H4 (cell line): Measurements from ENCODE around the gene NEBL. TPM values are rescaled to one million over a fixed set of nuclear protein-coding genes. Genes with fewer than 3 reads are reported as not detected.

ENCODE experiments used
- DNase-seq: peaks from one replicate; pipeline ENCODE4 v3.0.0-alpha.2; 2015; ENCODE audit warnings: low spot score
- total RNA-seq: library from RNA; depleted of rRNA; stranded (reverse); fragments of >200 nt; shearing (Covaris generic); gene quantifications from 2 replicates; pipeline ENCODE4 v1.2.3, GENCODE V29; 2014

NEBL gene
- total RNA-seq, 1 experiment from 2014 or later: 0.17 TPM

DNA sequence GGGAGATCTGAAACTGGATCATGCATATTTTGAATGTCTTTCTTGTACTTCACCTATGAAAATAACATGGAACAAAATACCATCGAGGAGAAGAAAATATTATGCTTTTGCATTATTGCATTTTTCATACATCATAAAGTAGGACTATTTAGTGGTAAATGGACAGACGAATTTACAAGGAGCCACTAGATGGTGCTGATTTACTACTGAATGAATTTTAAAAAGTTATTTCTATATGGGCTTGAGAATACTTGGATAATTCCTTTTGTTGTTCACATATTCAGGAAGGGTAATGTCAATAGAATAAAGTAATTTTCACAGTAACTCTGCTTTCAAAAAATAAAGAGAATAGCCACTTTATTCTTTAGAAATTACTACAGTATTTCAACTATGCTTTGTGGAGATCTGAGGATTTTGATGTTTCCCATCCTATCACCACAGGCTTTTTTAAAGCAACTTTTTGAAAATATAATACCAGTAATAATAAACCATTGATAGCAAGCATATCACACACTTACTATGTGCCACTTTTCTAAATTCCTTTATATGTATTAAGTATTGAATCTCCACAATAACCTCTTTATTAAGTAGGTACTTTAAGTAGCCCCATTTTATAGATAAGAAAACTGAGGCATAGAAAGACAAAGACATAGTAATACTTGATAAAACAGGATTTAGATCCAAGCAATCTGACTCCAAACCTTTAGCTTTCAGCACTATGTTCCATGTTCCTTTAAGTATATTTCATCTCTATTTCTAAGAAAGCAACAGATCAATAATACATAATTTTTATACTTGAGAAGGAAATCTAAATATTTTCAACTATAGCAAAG lies 38.6 kb downstream of the NEBL start:
- DNase-seq: peak; percentile 6

DNA sequence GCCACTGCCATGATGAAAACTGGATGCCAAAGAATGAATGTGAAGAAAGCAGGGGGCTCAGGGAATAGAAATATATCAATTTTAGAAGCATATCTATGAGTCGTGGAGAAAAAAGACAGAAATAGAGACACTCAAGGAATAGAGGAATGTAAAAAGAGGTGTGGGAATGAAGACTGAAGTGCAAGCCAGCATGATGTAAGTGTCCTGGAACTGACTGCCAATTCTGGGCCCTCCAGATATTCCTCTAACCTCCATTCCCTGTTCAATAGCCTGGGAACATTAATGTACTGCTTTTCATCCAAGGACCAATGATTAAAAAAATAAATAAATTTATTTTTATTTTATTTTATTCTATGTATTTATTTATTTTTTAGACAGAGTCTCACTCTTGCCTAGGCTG lies 40.6 kb downstream of the NEBL start:
- DNase-seq: no peak

DNA sequence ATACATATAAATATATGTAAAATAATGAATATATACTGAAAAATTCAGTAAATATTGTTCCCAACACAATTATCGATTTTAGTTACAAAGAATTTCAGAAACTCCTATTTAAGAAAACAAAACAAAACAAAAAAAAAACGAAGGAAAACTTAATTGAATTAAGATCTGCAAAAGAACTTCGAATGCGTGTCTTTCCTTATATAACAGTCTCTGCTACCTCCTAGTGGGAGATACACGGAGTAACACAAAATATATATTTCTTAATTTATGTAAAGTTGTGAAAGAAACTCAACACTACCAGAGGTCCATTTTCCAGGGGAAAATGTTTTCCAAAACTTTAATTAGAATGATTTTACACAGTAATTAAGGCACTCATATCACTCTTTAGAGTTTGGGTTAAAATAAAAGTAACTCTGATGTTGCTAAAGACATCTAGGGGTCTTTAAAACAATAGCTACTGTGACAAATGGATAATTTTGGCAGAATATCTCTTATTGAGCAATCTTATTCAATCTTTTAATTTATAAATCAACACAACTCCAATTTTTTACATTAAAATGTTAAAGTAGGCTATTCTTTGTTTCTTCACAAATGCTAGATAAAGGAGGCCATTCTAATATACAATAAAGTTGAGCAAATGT lies 41.6 kb downstream of the NEBL start:
- peak; percentile 20 for DNase-seq

DNA sequence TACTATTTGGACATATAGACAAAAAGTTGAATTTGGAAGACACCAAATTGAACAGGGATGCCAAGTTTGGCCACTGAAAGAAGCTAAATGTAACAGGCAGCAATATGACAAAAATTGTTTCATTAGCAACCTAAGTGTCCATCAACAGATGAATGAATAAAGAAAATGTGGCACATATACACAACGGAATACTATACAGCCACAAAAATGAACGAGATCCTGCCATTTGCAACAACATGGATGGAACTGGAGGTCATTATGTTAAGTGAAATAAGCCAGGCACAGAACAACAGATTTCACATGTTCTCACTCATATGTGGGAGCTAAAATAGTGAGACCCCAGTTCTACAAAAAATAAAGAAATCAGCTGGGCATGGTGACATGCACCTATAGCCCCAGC lies 43.8 kb downstream of the NEBL start:
- DNase-seq: no peak

DNA sequence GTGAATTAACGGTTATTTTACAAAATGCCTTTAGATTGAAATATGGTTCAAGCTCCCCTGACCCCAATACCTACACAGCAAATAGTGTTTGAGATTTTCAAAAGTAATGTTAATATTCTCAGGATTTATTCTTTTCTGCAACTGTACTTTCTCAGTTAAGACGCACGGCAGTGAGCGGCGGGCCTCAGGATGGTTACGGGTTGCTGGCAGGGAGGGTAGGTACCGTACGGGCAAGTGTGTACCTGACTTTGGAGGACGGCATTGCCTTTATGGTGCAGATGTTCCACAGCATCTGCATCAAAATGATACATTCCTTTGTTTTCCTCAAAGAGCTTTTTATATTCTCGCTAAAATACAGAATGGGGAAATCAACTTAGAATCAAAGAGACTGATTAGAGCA lies 44.8 kb downstream of the NEBL start:
- DNase-seq: no peak

DNA sequence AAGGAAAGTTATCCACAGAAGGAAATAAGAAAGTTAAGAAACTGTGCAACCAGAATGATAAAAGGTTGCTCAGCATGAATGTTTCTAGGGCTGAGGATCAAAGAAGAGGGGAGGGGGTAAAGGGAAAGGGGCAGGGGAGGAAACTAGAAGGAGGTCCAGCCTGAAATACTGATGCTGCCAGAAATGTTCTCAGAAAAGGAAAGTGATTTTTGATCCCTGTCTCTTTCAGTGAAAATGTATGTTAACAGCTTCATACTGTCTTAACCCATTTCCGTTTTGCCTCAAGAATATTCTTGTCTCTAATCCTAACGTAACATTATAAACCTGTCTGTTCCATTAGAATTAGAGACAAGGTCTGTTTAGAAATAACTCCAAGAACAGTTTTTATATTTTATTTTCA lies 49.6 kb downstream of the NEBL start:
- no peak for DNase-seq

DNA sequence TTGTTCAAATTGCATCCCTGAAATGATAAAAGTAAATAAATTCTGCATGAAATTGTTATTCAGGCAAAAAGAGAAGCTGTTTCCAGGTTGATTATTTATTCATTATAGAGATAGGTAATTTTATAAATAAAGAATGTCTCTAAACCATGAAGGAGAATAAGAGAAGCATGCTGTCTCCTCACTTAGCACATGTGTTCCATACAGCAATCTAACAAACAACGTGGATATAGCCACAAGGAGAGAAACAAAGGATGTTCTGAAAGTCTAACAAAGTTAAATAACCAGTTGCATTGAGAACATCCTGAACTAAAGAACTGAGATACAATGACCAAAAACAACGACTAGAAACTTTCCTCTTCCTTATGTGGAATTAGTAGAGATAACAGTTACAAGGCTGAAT lies 50.8 kb downstream of the NEBL start:
- no peak for DNase-seq

DNA sequence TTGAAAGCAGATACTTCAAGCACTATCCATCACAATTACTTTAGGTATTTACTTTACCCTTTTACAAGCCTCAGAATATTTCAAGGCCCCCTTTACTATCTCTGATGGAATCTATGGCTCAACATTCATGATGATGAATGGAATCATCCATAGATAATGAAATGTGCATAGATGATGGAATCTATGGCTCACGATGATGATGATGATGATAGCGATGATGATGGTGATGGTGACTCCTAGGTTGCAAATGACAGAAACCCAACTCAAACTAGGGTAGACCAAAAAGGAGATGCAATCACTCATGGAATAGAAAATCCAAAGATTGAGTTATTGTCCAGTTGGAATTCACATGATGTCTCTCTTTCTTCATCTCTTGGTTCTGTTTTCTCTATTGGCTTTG lies 55.7 kb downstream of the NEBL start:
- no peak for DNase-seq

DNA sequence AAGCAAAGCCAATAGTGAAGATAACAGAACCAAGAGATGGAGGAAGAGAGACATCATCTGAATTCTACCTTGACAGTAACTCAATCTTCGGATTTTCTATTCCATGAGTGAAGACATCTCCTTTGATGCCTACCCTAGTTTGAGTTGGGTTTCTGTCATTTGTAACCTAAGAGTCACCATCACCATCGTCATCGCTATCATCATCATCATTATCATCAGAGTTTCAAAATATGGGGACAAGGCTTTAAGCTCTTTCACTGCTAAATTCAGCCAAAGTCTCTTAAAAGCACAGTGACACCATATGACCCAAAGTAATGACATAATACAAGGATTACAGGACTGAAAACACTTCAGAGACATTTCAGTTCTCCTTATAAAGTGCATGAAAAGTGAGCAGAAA lies 57.2 kb downstream of the NEBL start:
- DNase-seq: no peak

DNA sequence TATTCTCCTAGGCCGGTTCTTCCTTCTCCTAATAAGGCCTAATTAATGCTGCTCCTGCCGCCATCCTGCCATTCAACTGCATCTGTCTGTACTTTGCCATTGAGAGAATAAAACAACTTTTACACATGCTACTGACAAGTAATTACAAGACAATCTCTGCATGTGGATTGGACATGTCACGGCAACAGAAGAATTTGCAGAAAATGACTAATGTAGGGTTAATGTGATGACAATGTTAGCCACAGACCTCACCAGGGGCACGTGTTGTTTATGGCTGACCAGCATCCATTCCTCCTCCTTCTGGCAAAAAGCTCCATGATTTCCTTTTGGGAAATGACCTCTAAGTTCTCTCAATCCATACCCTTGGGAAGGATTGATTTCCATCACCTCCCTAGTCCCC lies 58.0 kb downstream of the NEBL start:
- peak; percentile 5 for DNase-seq

DNA sequence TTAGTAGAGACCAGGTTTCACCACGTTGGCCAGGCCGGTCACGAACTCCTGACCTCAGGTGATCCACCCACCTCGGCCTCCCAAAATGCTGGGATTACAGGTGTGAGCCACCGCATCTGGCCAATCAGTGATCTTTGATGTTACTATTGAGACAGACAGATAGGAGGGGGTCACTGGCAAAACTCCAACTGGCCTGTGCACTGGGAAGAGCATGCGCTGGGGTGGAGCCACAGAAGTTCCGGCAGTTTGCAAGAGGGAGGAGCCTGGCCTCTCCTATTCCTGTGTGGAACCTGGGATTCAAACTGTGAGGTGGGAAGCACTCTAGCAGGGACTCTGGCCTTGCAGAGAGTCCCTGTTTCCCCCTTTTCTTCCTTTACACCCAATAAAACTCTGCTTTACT lies 60.7 kb downstream of the NEBL start:
- DNase-seq: no peak

DNA sequence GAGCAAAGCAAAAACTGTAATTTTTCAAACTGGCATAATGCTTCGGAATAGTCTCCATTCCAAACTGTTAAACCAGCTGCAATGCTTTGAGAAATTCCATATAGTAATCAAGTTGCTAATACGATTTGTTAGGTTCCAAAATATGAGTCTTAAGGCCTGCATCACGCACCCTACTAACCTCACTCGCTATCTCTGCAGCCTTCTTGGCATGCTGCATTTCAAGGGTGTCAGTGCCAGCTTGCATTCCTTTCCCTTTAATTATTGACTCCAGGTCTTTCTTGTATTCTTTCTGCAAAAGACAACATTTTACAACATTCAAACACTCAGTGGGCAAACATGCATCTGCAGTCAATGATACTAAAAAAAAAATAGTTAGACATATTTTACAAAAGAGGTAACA lies 61.8 kb downstream of the NEBL start:
- no peak for DNase-seq

DNA sequence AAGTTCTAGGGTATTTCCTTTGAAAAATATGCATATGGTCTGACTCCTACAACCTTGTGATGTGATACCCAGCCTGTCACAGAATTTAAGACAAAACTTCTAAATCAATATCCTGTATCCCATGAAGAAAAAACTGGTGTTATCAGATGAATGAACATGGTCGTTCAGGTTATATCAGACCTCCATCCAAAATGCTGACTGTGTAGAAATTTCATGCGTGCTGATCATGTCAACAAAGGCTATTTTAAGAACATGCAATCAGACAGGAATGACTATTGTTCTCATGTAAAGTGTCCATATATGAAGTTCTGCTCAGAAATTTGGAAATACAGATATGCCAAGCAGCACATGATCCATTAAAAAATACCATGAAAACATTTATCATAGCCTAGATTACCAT lies 62.3 kb downstream of the NEBL start:
- DNase-seq: no peak

DNA sequence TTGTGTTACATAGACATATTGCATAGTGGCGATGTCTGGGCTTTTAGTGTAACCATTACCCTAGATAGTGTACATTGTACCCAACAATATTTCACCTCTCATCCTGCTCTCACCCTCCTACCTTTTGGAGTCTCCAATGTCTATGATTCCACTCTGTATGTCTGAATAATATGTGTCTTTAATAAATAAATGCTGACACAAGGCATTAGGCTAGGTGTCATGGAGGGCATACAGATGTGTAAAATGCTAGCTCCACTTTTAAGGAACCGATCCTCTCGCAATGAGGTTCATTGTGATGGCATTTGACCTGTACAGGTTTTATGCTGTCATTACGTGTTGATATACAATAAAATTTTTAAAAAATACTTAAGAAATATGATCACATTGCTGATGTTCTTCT lies 74.3 kb downstream of the NEBL start:
- no peak for DNase-seq

DNA sequence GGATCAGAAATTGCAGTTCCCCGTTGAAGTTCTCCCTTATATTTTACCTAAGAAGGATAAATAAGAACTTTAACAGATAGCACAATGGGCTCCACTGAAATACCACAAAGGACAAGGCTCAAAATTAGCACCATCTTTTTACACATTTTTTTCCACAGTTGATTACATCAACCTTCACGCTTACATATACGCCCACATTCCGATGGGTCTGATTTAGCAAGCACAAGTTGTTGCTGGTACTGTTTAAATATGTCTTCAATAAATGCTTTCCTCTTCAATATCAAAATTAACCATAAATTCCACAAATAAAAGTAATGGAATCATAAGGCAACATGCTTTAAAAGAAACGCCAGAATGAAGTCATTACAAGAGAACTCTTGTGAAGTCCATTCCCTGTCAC lies 79.5 kb downstream of the NEBL start:
- DNase-seq: no peak

DNA sequence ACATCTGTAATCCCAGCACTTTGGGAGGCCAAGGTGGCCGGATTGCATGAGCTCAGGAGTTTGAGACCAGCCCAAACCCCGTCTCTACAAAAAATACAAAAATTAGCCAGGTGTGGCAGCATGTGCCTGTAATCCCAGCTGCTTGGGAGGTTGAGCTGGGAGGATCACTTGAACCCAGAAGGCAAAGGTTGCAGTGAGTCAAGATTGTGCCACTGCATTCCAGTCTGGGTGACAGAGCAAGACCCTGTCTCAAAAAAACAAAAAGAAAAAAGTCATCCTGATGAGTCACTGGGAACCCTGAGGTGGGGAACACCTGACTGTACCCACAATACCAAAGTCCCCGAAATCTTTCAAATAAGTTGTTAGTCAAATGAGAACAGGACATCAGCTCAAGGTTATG lies 80.0 kb downstream of the NEBL start:
- no peak for DNase-seq

DNA sequence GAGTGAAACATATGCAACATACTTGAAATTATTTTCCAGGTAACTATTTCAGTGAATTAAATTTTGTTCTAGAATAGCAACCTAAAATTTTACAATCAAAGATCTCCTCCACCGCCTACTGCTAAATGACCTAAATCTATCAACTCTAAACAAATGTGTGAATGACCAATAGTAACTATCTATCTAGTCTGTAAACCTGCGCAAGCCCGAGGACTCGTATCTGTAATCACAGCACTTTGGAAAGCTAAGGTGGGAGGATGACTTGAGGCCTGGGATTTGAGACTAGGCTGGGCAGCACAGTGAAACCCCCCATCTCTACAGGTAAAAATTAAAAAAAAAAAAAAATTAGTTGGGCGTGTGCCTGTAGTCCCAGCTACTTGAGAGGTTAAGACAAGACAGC lies 83.0 kb downstream of the NEBL start:
- DNase-seq: no peak

DNA sequence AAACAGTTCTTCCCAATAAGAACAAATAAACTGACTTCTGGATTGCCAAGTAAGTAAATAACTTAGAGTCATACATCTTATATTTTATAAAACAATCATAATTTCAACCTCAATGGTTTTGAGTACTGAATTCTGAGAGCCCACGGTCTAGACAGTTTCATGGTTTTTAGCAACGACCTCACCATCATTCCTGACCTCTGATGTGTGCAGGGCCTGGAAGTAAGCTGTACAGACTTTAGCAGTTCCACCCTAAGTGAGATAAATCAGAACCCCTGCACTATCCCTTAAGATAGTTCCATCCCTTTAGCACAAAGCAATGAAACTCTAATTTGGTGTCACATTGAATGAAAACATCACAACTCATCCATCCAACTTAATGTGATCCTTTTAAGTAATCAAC lies 86.0 kb downstream of the NEBL start:
- DNase-seq: no peak

DNA sequence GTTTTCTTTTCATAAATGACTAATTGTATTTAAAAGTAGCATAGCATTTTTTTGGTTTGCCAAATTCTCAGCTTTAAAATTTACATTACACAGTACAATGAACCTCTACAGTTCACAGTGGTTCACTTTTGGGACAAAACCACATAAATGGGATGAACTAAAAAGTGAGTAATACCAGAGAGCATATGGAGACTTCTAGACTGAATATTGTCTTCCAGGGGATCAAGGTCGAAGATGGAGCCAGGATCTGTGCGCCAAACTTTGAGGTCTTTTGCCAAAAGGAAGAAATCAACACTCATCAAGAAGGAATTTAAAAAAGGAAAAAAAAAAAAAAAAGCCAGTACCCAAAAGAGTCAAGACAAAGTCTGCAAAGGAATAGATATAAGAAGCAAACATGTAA lies 87.5 kb downstream of the NEBL start:
- DNase-seq: no peak

DNA sequence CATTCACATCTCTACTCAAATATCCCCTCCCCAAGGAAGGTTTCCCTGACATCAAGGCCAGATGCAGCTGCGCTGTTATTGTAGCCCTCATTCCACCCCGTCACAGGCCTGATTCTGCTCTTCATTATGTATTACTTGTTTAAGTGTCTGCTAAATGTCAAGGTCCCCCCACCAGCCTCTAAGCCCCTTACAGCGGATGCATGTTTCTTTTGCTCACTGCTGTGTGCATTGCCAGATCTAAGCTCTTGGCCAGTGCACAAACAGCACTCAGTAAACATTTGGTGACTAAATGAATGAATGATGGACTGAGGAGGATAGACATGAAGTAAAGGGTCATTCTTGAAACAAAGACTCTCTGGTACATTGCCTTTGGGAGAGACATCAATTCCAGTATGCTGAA lies 90.6 kb downstream of the NEBL start:
- no peak for DNase-seq

DNA sequence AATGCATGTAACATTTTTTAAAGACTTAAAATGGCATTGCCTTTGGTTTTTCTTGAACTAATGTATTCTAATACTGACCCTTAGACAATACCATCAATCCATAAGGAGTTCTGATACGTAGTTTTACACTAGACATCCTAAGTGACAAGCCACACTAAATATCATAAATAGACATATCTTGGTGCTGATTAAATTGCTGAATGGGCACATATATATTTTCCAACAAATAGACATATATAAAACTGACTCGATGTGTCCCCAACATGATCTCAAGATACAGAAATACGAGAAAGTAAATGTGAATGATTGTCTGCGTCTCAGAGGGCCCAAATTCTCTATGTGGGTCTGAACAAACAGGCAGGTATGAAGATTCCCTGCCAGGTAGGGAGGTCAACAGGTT lies 99.8 kb downstream of the NEBL start:
- no peak for DNase-seq

DNA sequence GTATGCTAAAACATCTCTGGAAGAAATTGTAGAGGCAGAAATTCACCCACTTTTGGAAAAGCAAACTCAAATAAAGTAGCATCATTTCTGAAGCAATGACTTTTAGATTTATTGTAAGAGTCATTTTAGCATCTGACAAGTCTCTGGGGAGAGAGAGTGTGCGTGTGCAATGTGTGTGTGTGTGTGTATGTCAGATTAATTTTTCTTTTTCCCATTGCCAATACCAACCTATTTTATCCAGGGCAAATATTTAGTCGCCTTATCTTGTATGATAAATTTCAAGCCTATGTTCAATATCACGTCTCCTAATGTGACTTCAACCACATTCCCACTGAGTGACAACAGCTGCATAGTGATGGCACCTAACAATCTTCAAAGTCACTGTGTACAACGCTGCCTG lies 101.7 kb downstream of the NEBL start:
- no peak for DNase-seq

DNA sequence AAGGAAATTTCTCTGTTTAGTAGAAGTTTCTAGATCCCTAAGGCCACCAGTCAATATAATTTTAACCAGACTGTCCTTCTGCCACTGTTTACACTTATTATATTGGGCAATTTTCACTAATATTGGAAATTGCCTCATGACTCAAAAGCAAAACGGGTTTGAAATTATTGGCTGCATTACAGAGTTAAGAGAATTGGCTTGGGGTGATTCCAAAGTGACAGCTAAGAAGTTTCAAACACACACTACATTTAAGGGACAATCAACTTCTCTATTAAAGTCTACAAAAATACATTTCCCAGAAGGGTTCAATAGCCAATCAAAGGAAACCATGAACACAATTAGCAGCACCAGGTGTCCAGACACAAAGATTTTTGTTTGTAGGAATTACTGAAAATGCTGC lies 111.9 kb downstream of the NEBL start:
- DNase-seq: no peak
